GM23248 (cell line): ENCODE data around the gene JAM2. TPM values are rescaled to one million over a fixed set of nuclear protein-coding genes. Genes with fewer than 3 reads are reported as not detected.

ENCODE experiments used
- DNase-seq: peaks from one replicate; pipeline ENCODE4 v3.0.0-alpha.2; 2015
- H2AFZ ChIP-seq: fragments of 200-600 bp; sonication (generic); 2 replicates; pipeline ENCODE4 v1.6.1; 2016; ENCODE audit warnings: antibody characterized with exemption
- H3F3A ChIP-seq: fragments of 200-600 bp; sonication (generic); 2 replicates; pipeline ENCODE4 v1.6.1; 2016; ENCODE audit warnings: mild to moderate bottlenecking, antibody characterized with exemption, mixed run types; ENCODE audit not compliant: insufficient read depth
- H3K27ac ChIP-seq: fragments of 200-600 bp; sonication (generic); 2 replicates; pipeline ENCODE4 v1.5.1; 2016; ENCODE audit warnings: mild to moderate bottlenecking
- H3K27me3 ChIP-seq: fragments of 200-600 bp; sonication (generic); replicated peaks from 2 replicates; pipeline ENCODE4 v1.6.1; 2016; ENCODE audit warnings: mild to moderate bottlenecking; ENCODE audit not compliant: insufficient read depth
- H3K36me3 ChIP-seq: fragments of 200-600 bp; sonication (generic); 2 replicates; pipeline ENCODE4 v1.6.1; 2016; ENCODE audit warnings: low read depth, mild to moderate bottlenecking
- H3K4me1 ChIP-seq: fragments of 200-600 bp; sonication (generic); 2 replicates; pipeline ENCODE4 v1.6.1; 2016; ENCODE audit warnings: mild to moderate bottlenecking; ENCODE audit not compliant: insufficient read depth
- H3K4me2 ChIP-seq: fragments of 200-600 bp; sonication (generic); one replicate; pipeline ENCODE4 v1.6.1; 2016; ENCODE audit warnings: mild to moderate bottlenecking; ENCODE audit not compliant: unreplicated experiment
- H3K4me3 ChIP-seq: fragments of 200-600 bp; sonication (generic); 2 replicates; pipeline ENCODE4 v1.5.1; 2016; ENCODE audit warnings: mild to moderate bottlenecking
- H3K79me2 ChIP-seq: fragments of 200-600 bp; sonication (generic); 2 replicates; pipeline ENCODE4 v1.6.1; 2016; ENCODE audit warnings: mild to moderate bottlenecking; ENCODE audit not compliant: insufficient read depth
- H3K9ac ChIP-seq: fragments of 200-600 bp; sonication (generic); 2 replicates; pipeline ENCODE4 v1.6.1; 2016; ENCODE audit warnings: mild to moderate bottlenecking
- H3K9me2 ChIP-seq: fragments of 200-600 bp; sonication (generic); 2 replicates; pipeline ENCODE4 v1.6.1; 2016; ENCODE audit warnings: mixed run types, mild to moderate bottlenecking, moderate library complexity; ENCODE audit not compliant: insufficient read depth
- H3K9me3 ChIP-seq: fragments of 200-600 bp; sonication (generic); one replicate; pipeline ENCODE4 v1.6.1; 2017; ENCODE audit warnings: low read depth
- H4K20me1 ChIP-seq: fragments of 200-600 bp; sonication (generic); 2 replicates; pipeline ENCODE4 v1.6.0; 2016; ENCODE audit not compliant: insufficient read depth
- EZH2 ChIP-seq: fragments of 200-600 bp; sonication (generic); IDR thresholded peaks from 2 replicates; pipeline ENCODE4 v1.6.1; 2018; ENCODE audit warnings: antibody characterized with exemption, mild to moderate bottlenecking; ENCODE audit not compliant: insufficient read depth, poor library complexity, severe bottlenecking
- EZH2phosphoT487 ChIP-seq: fragments of 200-600 bp; sonication (generic); IDR thresholded peaks from 2 replicates; pipeline ENCODE4 v1.6.1; 2018; ENCODE audit warnings: antibody characterized with exemption, moderate library complexity, mild to moderate bottlenecking, low read depth; ENCODE audit not compliant: insufficient read depth
- WGBS, 2 experiments: methylation state at CpG; one replicate each; pipeline ENCODE4 v1.1.6; 2015 to 2017; ENCODE audit warnings: low lambda C conversion rate in 2 of 2, low coverage in 1 of 2; ENCODE audit errors: missing lambda C conversion rate in 2 of 2; 5-methylcytosine and 5-hydroxymethylcytosine counted together
- in situ Hi-C: fragments of 300-500 bp; cut with MboI; formaldehyde crosslinking; loops from 2 replicates; pipeline ENCODE4 v1.15.0; 2020
- polyA plus RNA-seq: library from polyadenylated mRNA; unstranded; fragments of >200 nt; fragmentation: Nextera tagmentation; extraction: Ambion mirVana; gene quantifications from 2 replicates; pipeline ENCODE4 v1.2.1, GENCODE V29; 2016
- total RNA-seq: library from RNA; depleted of rRNA; stranded (reverse); fragments of >200 nt; shearing (Covaris generic); gene quantifications from 2 replicates; pipeline ENCODE4 v1.2.3, GENCODE V29; 2014

JAM2 gene
- total and polyA plus RNA-seq, 2 experiments from 2014 or later, result 1.9 TPM

DNA sequence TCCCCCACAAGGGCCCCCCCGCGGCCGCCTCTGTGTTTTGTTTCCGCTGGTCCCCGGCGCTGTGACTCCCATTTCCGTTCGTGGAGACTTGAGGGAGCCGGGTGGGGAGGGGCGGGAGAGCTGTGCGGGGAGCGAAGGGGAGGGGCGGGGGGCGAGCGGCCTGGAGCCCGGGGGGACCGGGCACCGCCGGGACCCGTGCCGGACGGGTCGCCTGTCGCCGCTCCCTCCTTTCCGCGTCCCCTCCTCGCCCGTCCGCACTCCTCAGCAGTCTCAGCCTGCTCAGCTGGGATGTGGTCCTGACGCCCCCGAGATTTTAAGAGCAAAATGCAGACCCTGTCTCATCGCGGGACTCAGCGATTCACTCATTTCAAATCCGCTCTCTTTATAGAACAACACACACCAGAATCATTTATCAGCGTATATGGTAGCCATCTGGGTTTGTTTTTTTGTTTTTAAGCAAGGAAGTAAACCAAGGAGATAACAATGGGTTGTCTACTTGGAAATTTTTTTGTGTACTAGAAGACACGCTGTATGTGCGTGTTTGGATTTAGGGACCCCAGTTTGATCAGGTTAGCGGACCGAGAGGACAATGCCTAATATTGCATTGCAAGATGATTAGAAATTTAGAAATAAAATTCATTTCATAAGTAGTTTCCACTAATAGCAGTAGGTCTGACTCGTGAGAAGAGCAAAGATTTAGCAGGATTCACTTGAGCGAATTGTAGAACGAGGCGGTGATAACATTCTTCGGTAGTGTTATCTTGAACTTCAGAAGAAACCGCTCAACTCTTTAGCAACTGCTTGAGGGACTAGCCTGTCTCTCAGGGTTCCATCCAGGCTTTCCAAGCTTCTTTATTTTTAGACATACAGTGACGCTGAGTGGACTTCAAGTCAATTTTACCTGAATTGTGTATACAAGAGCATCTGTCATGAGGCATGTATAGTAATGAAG is 96.9 kb downstream of the JAM2 start:
- TF ChIP-seq EZH2, result no peak
- TF ChIP-seq EZH2phosphoT487, result no peak
- in situ Hi-C loops, result no loop called here
- H3K9me3 ChIP-seq, result no peaks in the 10 kb centered on the region

DNA sequence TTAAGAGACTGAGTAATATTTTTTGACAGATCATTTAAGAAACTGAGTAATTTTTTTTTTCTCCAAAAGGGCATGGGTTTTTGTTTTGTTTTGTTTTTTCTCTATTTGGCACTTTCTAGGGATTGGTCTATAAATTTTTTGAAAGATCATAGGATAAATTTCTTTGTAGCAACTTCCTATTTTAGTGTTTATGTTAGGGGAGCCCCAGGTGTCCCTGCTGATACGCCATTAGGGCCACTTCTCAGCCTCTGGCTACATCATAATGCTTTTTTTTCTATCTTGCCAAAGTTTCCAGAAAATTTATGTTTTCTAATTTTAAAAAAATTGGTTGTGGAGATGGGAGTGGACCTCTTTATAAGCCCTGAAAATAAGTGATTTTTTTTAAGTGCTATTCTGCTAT is 98.4 kb downstream of the JAM2 start:
- no peak for DNase-seq
- Histone ChIP-seq H3K27ac (no peak overlapping the region), H3K9me3 (no peaks in the 10 kb centered on the region), H3K9me2 (no peaks in the 10 kb centered on the region), H3K4me2 (peak overlapping the region; percentile 87), H3K9ac (peak overlapping the region; percentile 96; the same call in 1 of the 2 replicates), H3K4me1 (peaks cover 22% of the 10 kb centered on the region), H3F3A (peaks cover 24% of the 10 kb centered on the region; the same call in 1 of the 2 replicates), H2AFZ (no peak overlapping the region; the same call in 1 of the 2 replicates), H4K20me1 (no peaks in the 10 kb centered on the region), H3K4me3 (0 out of 2 replicates have a peak overlapping the region, but pooled peaks have one; percentile 99), H3K36me3 (no peaks in the 10 kb centered on the region), H3K79me2 (peaks cover 87% of the 10 kb centered on the region), H3K27me3 (no peaks in the 10 kb centered on the region)
- in situ Hi-C loops, result no loop called here
- 95 to 97% methylated on average over 1 of the region's 1 CpG for WGBS, 2 experiments
- TF ChIP-seq EZH2 (no peak), EZH2phosphoT487 (no peak)

More for the DNA sequence above, 96.9 kb downstream of the JAM2 start:
- Histone ChIP-seq H4K20me1 (no peaks in the 10 kb centered on the region), H3K4me2 (peak overlapping the region; percentile 99), H3K9me2 (no peaks in the 10 kb centered on the region), H3K4me1 (peaks cover 30% of the 10 kb centered on the region), H3K4me3 (peak overlapping the region; percentile 99), H3K27ac (peak overlapping the region; percentile 97), H3F3A (peaks cover 24% of the 10 kb centered on the region; the same call in 1 of the 2 replicates), H3K79me2 (peaks cover 89% of the 10 kb centered on the region), H3K27me3 (no peaks in the 10 kb centered on the region), H2AFZ (peak overlapping the region; percentile 89), H3K36me3 (no peaks in the 10 kb centered on the region), H3K9ac (peak overlapping the region; percentile 96)
- DNase-seq, result peak; percentile 90
- WGBS, 2 experiments, result 2 to 3% methylated on average over 19 to 39 of the region's 48 CpGs

- in situ Hi-C loops, result no loop called here
- Histone ChIP-seq H3K27me3 (no peaks in the 10 kb centered on the region), H2AFZ (no peak overlapping the region), H3K4me3 (no peak overlapping the region), H3K27ac (no peak overlapping the region), H3K9me3 (no peaks in the 10 kb centered on the region), H3K36me3 (peaks cover 13% of the 10 kb centered on the region), H3K9me2 (no peaks in the 10 kb centered on the region), H3K4me1 (no peaks in the 10 kb centered on the region), H3K79me2 (peaks cover 52% of the 10 kb centered on the region), H3K4me2 (no peak overlapping the region), H3K9ac (no peak overlapping the region), H3F3A (no peaks in the 10 kb centered on the region), H4K20me1 (no peaks in the 10 kb centered on the region)
- no peak for DNase-seq
- TF ChIP-seq EZH2 (no peak), EZH2phosphoT487 (no peak)
- WGBS, 2 experiments, result 97 to 98% methylated on average over 3 of the region's 3 CpGs
Measured at GRCh38 chr21:25742900-25743299, 103.8 kb downstream of the JAM2 start.

- Histone ChIP-seq H3K79me2 (peaks cover 32% of the 10 kb centered on the region), H3K4me1 (no peaks in the 10 kb centered on the region), H3K9me2 (no peaks in the 10 kb centered on the region), H3K9ac (no peak overlapping the region), H3K4me2 (no peak overlapping the region), H3K27me3 (no peaks in the 10 kb centered on the region), H2AFZ (no peak overlapping the region), H4K20me1 (no peaks in the 10 kb centered on the region), H3K9me3 (no peaks in the 10 kb centered on the region), H3K4me3 (no peak overlapping the region), H3K27ac (no peak overlapping the region), H3F3A (no peaks in the 10 kb centered on the region), H3K36me3 (peaks cover 13% of the 10 kb centered on the region)
- TF ChIP-seq EZH2phosphoT487, result no peak
- no peak for DNase-seq
- in situ Hi-C loops, result no loop called here
- 96 to 100% methylated on average over 2 of the region's 2 CpGs for WGBS, 2 experiments
Measured at GRCh38 chr21:25744854-25745253, 105.8 kb downstream of the JAM2 start.
